HG03103 (cell line): Measurements from ENCODE around the gene MTFMT.
"Not testable (repeated sequence)": the region's sequence is repeated elsewhere in the genome, so short reads cannot be mapped to it uniquely, and the experiment has no call there.

ENCODE experiments used
- ATAC-seq: cut with Tn5 transposase; IDR thresholded peaks from one replicate; pipeline ENCODE4 v1.9.1; 2021; ENCODE audit warnings: low read depth; ENCODE audit not compliant: unreplicated experiment

MTFMT gene

DNA sequence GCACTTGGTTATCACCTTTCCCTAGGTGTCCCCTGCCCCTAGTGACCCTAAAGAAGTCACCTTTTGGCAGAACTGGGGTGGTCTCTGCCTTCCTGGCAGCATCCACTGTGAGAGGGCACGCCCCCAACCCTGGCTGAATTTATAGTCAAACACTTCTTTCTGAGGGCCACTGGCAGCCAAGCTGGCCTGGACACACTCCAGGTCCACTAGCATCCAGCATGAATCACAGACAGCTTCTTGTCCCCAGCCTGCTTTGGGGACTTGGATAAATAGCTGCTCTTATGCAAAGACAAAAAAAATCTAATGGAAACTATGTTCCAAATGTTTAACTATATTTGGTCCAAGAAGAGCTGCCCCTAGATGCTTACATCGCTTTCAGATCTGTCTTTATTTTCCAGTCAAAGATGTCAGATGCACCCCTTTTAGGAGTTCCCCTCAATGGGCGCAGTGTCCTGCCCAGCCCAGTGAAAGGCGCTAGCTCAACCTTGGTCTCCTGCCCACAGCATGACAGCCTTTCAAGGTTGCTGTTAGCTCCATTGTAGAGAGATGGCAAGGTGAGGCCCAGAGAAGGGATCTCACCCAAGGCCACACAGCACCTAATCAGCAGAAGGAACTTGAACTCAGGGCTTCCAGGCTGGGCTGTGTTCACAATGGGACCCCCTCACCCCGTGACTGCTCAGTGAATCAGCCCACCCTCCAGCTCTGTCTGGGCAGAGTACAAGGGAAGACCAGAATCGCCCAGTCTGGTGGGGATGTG lies 31.4 kb upstream of the MTFMT start:
- ATAC-seq: no peak

DNA sequence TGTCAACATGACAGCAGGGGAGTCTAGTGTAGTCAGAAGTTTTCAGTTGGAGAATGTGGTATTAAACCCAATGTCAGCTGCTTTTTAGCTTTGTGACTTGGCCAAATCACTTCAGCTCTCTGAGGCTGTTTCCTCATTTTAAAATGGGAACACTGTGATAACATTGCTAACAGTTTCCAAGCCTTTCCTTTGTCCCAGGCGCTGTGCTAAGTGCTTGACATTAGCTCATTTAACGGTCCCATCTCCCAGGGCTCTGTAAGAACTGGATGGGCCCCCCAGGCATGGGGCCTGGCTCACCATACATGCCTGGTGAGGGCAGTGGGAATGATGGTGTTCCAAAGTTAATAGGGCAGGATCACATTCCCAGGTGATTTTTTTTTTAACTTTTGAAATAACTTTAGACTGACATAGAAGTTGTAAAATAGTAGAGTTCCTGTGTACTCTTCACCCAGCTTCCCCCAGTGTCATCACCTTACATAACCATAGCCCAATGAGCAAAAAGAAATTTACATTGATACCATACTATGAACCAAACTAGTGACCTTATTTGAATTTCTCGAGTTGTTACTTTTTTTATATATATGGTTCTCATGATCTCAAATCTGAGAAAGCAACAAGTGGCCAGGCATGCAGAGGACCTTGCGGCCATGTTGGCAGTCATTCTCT lies 30.6 kb upstream of the MTFMT start:
- ATAC-seq: no peak

DNA sequence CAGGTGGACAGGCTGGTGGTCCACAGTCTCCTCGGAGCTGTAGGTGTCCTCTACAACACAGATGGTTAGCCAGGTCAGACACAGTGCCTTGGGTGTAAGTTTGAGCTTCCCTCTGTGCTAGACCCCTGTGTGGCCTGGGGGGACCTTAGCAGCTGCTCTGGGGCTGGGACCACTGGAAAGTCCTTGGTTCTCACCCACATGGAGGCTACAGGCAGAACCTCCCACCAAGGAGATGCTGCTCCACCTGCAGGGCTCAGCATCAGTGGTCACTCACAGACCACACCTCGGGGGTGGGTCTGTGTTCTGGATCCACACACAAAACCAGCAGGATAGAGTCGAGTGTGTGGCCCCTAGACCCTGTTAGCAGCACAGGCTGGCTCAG lies 29.9 kb upstream of the MTFMT start:
- ATAC-seq: no peak

DNA sequence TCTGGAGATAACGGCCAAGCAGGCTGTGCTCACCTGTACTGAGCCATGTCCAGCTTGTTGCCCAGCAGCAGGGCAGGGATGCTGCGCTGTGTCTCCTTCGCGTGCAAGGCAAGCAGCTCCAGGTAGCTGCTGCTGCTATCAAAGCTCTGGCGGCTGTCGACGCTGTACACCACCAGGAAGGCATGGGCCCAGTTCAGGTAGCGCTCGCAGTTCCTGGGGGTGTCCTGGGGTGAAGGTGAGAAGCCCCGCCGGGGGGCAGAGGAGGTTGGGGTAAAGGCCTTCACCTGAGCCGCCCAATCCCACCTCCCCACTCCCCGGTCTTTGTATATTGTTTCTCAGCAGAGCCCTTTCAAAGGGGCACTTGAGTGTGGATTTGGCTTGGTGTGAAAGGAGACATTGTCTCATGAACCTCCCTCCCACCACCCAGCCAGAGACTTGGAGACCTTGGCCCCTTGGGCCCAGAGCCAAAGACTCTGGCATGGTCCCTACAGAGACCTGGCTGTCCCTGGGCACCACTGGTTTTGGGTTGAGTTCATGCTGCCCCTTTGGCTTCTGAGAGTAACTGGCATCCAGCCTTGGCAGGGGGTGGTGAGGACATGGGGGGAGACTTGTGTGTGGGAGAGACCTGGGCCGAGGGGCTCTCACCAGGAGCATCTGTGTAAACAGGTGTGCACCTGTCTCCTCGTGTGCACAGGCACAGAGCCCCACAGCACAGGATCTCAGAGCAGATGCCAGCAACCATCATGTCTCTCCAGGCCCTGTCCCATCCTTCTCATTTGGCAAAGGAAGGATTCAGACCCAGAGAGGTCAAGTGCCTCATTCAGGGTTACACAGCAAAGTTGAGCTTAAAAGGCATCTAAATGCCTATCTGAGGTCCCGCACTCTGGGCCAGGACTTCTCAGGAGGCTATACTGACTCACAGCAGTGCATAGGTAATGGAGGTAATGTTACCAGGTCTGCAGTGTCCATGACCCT lies 29.2 kb upstream of the MTFMT start:
- no peak for ATAC-seq

DNA sequence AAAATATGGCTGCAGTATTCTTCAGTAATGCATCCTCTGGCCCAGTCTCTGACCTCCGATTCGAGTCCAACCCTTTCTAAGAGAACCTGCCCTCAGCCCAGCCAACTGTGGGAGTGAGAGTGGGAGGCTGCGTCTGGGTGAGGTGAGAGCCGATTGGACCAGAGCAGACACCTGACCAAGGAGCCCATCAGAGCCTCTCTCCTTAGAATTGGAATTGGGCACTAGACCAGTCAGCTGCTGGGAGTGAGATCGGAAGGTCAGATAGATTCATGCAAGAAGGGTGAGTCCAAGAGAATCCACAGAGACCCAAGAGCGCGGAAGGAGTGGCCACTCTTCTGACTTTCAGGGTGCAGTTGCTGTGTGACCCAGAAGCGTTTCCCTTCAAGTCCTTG lies 28.1 kb upstream of the MTFMT start:
- ATAC-seq: no peak

DNA sequence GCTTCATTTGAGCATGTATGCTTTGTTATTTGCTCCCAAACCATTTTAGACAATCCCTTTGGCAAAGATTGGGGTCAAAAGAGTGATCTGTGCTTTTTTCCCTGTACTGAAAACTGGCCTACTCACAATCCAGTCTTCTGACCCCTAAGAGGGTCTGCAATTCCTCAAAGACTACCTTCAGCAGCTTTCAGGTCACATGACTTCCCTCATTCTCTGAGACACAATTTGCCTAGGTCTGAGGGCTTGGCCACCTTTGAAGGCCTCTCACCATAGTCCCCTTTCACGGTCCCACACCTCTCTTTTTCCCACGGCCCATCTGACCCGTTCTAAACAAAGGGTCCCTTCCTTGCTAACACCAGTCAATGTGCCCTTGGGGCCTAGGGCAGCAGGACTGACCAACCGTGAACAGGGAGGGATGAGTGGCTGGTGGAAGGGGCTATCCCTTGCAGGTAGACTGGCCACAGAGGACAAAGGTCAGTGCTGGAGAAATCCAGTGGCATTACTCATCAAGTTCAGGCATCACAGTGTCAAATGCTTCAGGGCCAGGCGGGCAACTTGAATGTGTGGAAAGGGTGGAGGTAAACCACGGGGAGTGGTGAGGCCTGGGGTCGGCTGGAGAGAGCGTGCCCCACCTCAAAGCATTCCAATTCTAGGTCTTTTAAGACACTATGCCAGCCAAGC lies 27.6 kb upstream of the MTFMT start:
- no peak for ATAC-seq

DNA sequence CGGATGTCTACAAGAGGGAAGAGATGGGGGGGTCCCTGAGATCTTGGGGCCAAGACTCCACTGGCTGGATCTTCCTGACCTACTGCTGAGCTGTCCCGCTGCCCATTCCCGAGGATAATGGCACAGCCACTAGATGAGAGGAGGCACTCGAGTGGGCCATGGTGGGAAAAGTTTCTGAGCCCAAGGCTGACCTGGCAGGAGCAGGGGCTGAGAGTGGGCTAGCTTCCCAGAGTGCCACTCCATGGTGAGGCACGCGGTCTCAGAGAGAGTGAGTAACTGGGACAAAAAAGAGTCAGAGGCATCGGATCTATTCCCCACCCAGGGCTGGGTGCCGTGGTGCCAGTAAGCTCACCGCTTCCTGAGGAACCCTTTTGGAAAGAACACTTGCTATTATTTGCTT lies 26.7 kb upstream of the MTFMT start:
- no peak for ATAC-seq

DNA sequence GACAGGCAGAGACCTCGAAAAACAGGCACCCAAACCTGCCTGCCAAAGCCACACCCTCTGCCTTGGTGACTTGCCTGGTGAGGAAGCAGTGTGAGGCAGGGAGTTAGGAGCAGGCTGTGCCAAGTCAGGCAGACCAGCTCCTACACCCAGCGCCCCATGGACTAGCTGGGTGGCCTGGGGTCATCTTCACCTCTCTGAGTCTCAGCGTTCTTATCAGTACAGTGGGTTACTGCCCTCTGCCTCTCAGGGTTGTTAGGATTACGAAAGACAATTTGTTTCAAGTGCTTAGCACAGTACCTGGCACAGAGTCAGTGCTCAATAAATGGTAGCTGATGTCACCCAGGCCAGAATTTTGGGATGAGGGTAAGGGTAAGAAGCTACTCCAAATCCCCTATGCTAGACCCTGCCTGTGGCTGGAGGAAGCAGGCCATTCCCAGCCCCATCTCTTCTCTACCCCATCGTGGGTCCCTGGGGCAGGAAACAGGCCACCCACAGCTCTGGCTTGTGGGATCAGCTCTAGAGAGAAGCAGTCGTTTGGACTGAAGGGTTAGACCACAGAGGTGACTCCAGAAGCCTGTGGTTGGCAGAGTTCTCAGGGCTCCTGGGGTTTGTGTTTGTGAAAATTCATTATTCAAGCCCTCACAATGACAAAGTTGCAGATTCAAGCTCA lies 25.9 kb upstream of the MTFMT start:
- ATAC-seq: no peak

DNA sequence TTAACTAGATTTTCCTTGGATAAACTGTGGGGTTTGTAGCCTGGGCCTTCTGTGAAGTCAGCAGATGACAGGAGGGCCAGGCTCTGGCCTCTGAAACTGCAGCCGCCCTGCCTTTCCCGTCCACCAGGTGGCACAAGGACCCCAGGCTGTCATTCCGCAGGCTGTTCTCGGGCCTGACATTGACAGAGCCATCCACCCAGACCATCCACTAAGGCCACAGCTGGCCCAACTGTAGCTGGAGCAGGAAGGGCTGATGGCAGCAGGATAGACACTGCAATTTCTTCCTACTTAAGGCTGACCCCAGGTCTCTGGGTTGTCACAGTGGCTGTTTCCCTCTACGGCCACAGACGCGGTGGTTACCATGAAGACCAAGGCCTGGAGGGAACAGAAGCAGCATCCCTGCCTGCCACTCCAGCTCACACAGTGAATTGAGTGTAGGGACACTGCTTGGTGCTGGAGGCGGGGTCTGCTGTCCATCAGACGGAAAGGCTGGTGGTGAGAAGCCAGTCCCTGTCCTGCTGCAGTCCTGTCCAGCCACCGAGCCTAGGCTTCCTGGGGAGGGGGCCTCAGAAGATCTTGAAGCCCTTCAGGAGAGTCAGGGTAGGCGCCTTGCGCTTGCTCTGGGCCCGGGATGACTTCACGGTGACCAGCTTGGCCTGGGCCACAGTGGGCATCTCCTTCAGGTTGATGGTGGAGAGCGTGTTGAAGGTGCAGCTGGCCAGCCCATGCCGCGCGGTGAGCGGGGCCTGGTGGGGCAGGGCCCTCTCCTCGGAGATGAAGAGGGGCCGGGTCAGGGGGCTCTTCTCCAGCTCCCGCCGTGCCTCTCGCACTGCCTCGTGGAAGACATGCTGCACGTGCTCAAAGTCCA lies 25.1 kb upstream of the MTFMT start:
- ATAC-seq: no peak

DNA sequence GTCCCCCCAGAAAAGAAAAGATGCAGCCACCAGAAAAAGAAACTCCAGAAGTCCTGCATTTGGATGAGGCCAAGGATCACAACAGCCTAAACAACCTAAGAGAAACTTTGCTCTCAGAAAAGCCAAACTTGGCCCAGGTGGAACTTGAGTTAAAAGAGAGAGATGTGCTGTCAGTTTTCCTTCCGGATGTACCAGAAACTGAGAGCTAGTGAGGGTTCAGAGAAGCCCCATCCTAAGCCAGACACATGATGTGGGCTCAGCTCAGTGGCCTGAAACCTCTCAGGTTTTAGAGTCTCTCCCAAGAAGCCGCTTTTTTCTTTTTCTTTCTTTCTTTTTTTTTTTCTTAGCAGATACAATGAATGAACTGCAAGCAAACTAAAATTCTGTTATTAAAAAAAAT lies 23.5 kb upstream of the MTFMT start:
- ATAC-seq: no peak

DNA sequence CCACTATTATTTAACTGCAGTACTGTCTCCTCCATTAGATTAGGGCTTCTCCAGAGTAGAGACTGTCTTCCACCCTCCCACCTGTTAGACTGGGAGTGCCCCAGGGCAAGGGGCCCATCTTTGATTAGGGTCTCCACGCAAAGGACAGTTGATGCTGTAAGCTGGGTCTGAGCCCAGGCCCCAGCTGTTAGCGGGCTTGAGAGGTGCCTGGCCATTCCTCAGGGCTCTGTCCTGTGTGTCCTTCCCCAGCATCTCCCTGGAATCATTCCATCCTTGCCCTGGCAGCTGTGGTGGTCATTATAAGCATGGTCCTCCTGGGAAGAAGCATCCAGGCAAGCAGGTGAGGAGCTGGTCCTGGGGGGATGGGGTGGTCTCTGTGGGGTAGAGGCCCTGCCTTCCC lies 21.8 kb upstream of the MTFMT start:
- ATAC-seq: no peak

DNA sequence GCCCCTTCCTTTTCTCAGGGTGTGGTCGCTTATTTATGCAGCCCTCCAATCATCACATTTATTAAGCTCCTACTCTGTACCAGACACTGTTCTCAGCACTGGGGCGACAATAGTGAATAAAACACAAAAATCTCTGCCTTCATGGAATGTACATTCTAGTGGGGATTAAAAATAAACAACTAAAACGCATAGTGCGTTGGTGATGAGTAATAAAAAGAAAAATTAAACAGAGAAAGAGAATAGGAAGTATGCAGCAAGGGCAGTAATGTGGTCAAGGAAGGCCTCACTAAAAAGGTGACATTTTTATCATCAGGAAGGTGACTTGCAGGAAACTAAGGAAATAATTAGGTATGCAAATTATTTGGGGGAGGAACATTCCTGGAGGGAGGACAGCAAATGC lies 20.8 kb upstream of the MTFMT start:
- no peak for ATAC-seq

DNA sequence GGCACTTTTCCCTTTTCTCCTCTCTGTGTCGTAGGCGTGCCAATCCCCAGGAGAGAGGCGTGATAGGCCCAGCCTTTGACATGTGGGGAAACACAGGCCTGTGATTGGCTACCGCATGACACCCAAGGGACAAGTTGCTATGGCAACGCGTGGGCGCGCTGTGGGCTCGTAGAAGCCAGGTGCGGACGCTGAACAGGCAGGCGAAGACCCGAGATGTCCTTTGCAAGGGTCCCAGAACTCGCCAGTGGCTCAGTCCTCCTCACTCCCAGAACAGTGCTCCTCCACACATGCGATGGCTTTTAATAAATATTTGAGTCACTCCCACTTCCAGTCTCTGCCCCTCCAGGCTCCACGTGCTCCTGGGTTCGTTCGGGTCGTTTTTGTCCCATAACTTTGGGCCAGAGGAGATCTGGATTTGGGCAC lies 20.0 kb upstream of the MTFMT start:
- ATAC-seq: no peak

DNA sequence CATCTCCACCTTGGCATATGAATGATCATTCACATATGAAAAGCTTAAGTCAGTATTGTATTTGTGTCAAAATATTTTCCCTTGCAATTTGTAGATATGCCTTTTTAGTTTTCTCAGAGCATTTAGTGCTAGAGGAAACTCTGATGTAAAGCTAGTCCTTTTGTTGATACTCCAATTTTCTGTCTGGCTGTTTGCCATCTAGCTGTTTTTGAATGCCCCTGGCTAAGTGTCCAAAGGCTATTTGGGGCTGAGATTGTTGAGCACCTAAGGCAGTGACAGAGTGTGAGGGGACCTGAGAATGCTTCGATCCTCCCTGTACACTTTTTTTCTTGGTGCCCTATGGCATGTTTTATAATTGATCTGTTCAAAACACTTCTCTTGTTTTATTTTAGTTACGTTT lies 18.8 kb upstream of the MTFMT start:
- no peak for ATAC-seq

DNA sequence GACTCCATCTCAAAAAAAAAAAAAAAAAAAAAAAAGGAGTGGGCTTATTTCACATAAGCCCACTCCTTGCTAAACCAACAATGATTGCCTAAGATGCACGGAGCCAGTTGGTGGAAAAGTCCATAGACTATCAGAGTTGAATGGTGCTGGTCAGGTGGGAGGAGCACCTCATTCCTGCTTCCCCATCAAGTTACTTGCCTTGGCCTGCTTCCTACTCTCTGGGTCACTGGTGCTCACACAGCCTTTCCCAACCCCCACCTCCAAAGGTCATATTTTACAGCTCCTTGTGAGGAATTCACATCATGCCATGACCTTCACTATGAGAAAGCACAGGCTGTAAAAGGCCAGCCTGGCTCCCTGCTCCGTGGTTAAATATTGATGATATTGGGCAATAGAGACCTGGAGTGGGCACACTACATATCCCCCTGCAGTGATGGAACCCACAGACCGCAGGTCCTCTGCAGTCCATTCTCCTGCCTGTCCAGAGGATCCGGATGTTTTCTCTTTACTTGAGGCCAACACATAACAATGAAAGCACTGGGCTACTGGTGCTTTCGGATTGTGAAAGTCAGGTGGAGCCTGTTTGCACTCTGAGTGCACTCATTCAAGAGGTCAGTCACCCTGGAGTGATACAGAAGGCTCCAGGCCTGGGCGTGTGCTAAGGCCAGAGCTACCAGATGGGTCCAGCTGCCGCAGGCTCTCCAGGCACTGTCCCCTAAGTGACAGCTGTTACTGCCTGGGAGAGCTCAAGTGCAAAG lies 15.5 kb upstream of the MTFMT start, which contains the start of gene SLC51B:
TSS of gene SLC51B (plus strand) at position 664 of the 758 bp plus-strand sequence. CDS start 4,618 bp downstream, outside the sequence.
- no peak for ATAC-seq

DNA sequence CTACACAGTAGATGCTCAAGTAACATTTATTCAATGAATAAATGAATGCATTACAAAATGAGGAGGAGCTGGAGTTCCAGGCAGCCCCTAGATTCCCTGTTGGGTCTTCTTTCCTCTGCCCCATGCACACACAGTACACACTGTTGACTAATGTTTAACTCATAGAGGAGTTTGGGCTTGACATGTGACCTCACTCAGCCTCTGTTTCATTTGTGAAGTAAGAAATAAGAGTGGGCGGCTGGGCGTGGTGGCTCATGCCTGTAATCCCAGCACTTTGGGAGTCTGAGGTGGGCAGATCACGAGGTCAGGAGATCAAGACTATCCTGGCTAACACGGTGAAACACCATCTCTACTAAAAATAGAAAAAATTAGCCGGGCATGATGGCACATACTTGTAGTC lies 14.8 kb upstream of the MTFMT start:
- ATAC-seq: not testable (repeated sequence)

DNA sequence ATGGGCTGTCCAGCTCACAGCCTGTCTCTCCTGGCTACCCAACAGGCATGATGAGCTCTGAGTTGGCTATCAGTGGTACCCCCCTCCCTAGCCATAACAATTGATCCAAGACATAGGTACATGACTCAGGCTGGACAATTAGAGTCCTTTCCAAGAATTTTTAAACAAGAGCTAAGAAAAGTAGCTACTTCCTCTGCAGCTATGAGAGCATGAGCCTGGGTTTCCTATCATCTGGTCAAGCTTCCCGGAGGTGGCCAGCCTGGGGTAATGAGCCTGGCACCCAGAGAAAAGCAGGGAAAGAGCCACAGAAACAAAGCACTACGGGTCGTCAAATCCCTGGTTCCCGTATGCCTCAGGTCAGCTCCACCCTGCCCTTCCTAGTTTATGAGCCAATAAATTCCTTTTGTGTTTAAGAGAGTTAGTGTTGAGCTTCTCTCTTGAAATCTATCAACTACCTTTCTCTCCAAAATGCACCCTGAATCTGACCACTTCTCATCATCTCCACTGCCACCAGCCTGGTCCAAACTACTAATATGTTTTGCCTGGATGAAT lies 13.4 kb upstream of the MTFMT start:
- ATAC-seq: no peak

DNA sequence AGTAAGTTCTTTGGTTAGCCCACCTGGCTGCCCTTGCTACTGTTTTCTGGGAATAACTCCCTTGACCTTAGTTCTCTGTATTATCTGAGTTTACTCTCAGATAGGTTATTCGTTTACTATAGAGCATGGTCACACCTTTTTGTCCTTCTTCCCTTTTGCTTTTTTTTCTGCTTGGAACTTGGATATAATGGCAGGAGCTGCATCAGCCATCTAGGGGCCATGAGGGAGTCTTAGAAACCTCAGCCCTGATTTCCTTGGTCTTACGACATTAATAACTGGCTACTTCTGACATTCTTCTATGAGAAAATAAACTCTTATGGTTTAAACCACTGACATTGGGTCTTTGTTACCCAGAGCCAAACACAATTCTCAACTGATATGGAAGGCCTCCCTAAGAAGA lies 12.3 kb upstream of the MTFMT start:
- ATAC-seq: no peak
